Measurements from ENCODE around the gene MARCHF4. TPM values are rescaled to one million over a fixed set of nuclear protein-coding genes. Genes with fewer than 3 reads are reported as not detected.

Gene MARCHF4
- total RNA-seq, 2 experiments from 2014 or later: not detected

DNA sequence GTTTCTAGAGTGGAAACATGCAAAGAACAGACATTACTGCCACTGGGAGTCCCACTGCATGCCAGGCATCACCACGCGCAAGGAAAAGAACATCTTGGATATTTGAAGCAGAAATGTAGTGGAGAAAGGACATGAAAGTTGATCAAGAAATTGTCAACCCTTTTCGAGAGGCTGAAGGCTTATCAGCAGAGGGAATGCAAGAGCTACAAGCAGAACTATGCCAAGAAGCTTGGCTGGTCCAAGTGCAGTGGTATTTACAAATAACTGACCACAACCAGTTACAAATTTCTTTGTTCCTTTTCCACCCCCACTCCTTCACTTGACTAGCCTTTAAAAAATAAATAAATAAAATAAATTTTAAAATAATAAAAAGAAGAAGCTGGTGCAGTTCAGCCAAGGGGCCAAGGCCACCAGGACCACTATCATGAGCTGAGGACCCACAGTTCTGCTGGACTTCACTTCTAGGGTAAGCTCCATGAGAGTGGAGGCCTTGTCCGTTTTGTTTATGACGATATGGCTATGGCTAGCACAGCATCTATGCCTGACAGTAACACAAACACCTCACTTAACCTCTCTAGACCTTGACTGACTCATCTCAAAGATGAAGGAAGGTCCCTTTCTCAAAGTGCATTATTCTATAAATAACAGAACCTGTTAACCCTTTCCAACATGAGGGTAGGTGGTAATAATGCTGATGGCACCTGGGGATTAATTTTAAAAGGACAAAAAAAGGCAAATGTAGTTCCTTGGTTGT is 20.9 kb downstream of the MARCHF4 start:
- peak overlapping the region in 1 of 2 donors; percentile 65 for H3K27ac ChIP-seq (ENCODE audit: low read depth in 1 of 2, low read length in 2 of 2)
- Mint-ChIP-seq H3K36me3 (ENCODE audit: low read depth) (no peaks in the 10 kb centered on the region), H3K4me1 (ENCODE audit: low read depth) (peaks cover 87% of the 10 kb centered on the region), H3K9me3 (no peaks in the 10 kb centered on the region), H3K27me3 (no peaks in the 10 kb centered on the region), H3K27ac (peak overlapping the region; percentile 85), H3K4me3 (peak overlapping the region; percentile 12)
- no peak for ATAC-seq (ENCODE audit: poor library complexity)
- no peak for DNase-seq
- ChIA-PET POLR2A (no interaction called here), CTCF (interaction anchor here (0.9 kb wide), 1 partner anchor 13 kb away, joined by 3 read pairs; no protein-coding TSS in a partner anchor)
- peaks cover 72% of the 10 kb centered on the region for H3K4me1 ChIP-seq (ENCODE audit: insufficient read depth, low read length)
- no peaks in the 10 kb centered on the region for H3K27me3 ChIP-seq (ENCODE audit: control insufficient read depth in 1 of 2, insufficient read depth in 2 of 2, low read length in 2 of 2)
- H3K36me3 ChIP-seq (ENCODE audit: insufficient read depth, low read length): no peaks in the 10 kb centered on the region
- H3K4me3 ChIP-seq (ENCODE audit: low read length): no peak overlapping the region
- no peaks in the 10 kb centered on the region for H3K9me3 ChIP-seq (ENCODE audit: control insufficient read depth in 1 of 2, insufficient read depth in 1 of 2, low read length in 2 of 2)
- intact Hi-C loops (cut with DNase I, micrococcal nuclease): loop anchor here in 1 of 2 experiments (5.0 kb wide), 1 partner anchor 61 kb away; the partner anchor contains the start of gene SMARCAL1
- TF ChIP-seq CTCF (IDR thresholded peaks at IDR 0.05): no peak

DNA sequence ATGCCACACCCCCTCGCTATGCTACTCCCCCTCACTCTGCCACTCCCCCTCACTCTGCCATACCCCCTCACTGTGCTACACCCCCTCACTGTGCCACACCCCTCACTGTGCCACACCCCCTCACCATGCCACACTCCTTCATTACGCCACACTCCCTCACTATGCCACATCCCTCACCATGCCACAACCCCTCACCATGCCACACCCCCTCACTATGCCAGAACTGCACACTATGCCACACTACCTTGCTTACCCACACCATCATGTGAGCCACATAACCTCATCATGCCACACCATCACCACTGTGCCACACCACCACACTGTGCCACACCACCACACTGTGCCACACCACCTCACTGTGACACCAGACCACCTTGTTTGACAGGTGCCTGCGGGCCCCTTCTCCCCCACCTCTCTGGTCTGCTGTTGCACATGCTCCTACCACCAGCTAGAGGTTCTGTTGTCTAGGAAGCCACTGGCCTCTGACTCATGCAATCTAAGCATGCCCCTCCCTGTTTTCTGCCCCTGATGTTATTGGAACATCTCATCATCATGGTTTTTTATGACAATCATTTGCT is 22.0 kb downstream of the MARCHF4 start:
- peaks cover 88% of the 10 kb centered on the region for H3K4me1 Mint-ChIP-seq (ENCODE audit: low read depth)
- no peak for TF ChIP-seq CTCF (IDR thresholded peaks at IDR 0.05)
- H3K36me3 Mint-ChIP-seq (ENCODE audit: low read depth): no peaks in the 10 kb centered on the region
- intact Hi-C loops (cut with DNase I, micrococcal nuclease): loop anchor here in 1 of 2 experiments (5.0 kb wide), 1 partner anchor 62 kb away; the partner anchor contains the start of gene SMARCAL1
- no peaks in the 10 kb centered on the region for H3K27me3 Mint-ChIP-seq
- peak; percentile 15 for ATAC-seq (ENCODE audit: poor library complexity)
- peak overlapping the region; percentile 78 for H3K27ac Mint-ChIP-seq
- H3K4me3 ChIP-seq (ENCODE audit: low read length): no peak overlapping the region
- POLR2A ChIA-PET: no interaction called here
- no peak overlapping the region for H3K27ac ChIP-seq (ENCODE audit: low read depth in 1 of 2, low read length in 2 of 2)
- DNase-seq: peak in 8 of 14 experiments; percentile 8 to 66 (median 13)
- CTCF ChIA-PET: no interaction called here
- no peaks in the 10 kb centered on the region for H3K9me3 ChIP-seq (ENCODE audit: control insufficient read depth in 1 of 2, insufficient read depth in 1 of 2, low read length in 2 of 2)
- H3K4me1 ChIP-seq (ENCODE audit: insufficient read depth, low read length): peaks cover 68% of the 10 kb centered on the region
- H3K4me3 Mint-ChIP-seq: peak overlapping the region; percentile 12
- H3K27me3 ChIP-seq (ENCODE audit: control insufficient read depth in 1 of 2, insufficient read depth in 2 of 2, low read length in 2 of 2): no peaks in the 10 kb centered on the region
- H3K36me3 ChIP-seq (ENCODE audit: insufficient read depth, low read length): no peaks in the 10 kb centered on the region
- no peaks in the 10 kb centered on the region for H3K9me3 Mint-ChIP-seq

- ATAC-seq (ENCODE audit: poor library complexity) (peak; percentile 21), DNase-seq (peak in 2 of 14 experiments; percentile 17 to 55)
- no peaks in the 10 kb centered on the region for H3K36me3 ChIP-seq (ENCODE audit: insufficient read depth, low read length)
- H3K27me3 ChIP-seq (ENCODE audit: control insufficient read depth in 1 of 2, insufficient read depth in 2 of 2, low read length in 2 of 2): no peaks in the 10 kb centered on the region
- Mint-ChIP-seq H3K9me3 (no peaks in the 10 kb centered on the region), H3K4me3 (peak overlapping the region; percentile 1), H3K27me3 (no peaks in the 10 kb centered on the region), H3K27ac (peak overlapping the region; percentile 29), H3K4me1 (ENCODE audit: low read depth) (peaks cover 83% of the 10 kb centered on the region), H3K36me3 (ENCODE audit: low read depth) (no peaks in the 10 kb centered on the region)
- peaks cover 64% of the 10 kb centered on the region for H3K4me1 ChIP-seq (ENCODE audit: insufficient read depth, low read length)
- POLR2A ChIA-PET: interaction anchor here (0.9 kb wide), 1 partner anchor 55 kb away, joined by 3 read pairs; no protein-coding TSS in a partner anchor
- TF ChIP-seq CTCF (IDR thresholded peaks at IDR 0.05): no peak
- H3K9me3 ChIP-seq (ENCODE audit: control insufficient read depth in 1 of 2, insufficient read depth in 1 of 2, low read length in 2 of 2): no peaks in the 10 kb centered on the region
- CTCF ChIA-PET: no interaction called here
- intact Hi-C loops (cut with DNase I, micrococcal nuclease): no loop called here
- H3K4me3 ChIP-seq (ENCODE audit: low read length): no peak overlapping the region
- H3K27ac ChIP-seq (ENCODE audit: low read depth in 1 of 2, low read length in 2 of 2): peak overlapping the region; percentile 3 to 5
Observed at GRCh38 chr2:216349366-216349765, 22.9 kb downstream of the MARCHF4 start.

All from CD4-positive, alpha-beta T cell (primary cell).